Activated CD4-positive, alpha-beta T cell treated with anti-CD3 and anti-CD28 coated beads, Interleukin-2, Interleukin-6, amounts not matched to agents 100 ng/mL and 50 ng/mL, durations not matched to agents 16 hours and 8 hours (primary cell): ENCODE data around the gene CSPG4.

ENCODE experiments used
- DNase-seq: peaks from one replicate; pipeline ENCODE4 v3.0.0-alpha.2; 2020

The CSPG4 gene

GRCh38 chr15:75663931-75664421 is 48.7 kb downstream of the CSPG4 start:
- no peak for DNase-seq

DNA sequence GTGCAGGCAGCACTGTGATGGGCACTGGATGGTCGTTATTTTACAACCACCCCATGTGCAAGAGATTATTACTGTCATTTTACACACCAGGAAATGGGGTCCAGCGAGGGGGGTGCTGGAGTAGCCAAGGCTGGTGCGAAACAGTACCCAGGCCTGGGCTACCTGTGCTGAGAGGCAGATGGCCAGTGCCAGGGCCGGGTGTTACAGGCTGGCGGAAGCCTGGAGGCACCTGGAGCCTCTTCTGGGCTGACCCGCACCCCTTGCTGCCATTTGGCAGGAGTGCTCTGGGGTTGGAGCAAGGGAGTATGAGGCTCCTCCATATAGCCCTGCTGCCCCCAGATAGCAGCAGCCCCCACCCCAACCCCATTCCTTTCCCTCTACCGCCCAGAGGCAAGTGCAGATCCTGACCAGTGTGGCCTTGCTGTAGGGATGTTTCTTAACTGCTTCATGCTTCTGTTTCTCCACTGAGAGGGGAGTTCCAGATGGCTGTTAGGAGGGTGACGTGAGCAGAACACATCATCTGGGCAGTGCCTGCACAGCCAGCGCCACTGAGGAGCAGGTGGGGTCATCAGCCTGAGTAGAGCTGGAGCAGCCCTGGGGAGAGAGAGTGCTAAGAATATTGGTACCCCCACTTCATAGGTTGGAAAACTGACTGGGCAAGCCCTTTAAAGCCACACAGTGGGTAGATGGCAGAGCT is 49.7 kb downstream of the CSPG4 start:
- DNase-seq = no peak

DNA sequence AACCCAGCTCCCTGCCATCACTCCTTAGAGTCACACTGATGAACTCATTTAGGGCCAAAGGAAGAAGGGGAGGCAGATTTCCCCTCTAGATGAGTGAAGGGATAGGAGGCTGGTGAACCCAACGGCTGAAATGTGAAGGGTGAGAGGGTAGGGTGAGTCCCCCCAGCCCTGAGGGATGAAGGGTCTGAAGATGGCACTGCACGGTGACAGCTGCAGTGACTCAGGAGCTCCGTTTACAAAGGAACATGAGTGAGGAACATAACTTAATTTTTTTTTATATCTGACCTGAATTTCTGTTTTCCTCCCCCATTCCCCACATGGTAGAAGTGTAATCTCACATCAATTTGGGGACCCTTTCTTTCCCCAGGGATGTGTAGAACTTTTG is 50.9 kb downstream of the CSPG4 start:
- no peak for DNase-seq

GRCh38 chr15:75661100-75661755 is 51.4 kb downstream of the CSPG4 start:
- no peak for DNase-seq

GRCh38 chr15:75659928-75660645 is 52.6 kb downstream of the CSPG4 start:
- no peak for DNase-seq

GRCh38 chr15:75659141-75659771 is 53.4 kb downstream of the CSPG4 start:
- DNase-seq = no peak

DNA sequence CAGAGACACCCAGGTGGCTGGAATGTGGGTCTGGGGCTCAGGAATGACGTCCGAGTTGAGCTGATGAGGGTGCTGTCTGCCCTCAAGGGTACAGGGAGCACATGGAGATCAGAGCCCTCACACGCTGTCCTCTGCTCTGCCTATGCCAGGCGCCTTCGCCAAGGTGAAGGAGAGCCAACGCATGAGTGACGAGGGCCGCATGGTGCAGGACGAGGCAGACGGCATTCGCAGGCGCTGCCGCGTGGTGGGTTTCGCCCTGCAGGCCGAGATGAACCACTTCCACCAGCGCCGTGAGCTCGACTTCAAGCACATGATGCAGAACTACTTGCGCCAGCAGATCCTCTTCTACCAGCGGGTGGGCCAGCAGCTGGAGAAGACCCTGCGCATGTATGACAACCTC is 55.8 kb downstream of the CSPG4 start:
- no peak for DNase-seq

DNA sequence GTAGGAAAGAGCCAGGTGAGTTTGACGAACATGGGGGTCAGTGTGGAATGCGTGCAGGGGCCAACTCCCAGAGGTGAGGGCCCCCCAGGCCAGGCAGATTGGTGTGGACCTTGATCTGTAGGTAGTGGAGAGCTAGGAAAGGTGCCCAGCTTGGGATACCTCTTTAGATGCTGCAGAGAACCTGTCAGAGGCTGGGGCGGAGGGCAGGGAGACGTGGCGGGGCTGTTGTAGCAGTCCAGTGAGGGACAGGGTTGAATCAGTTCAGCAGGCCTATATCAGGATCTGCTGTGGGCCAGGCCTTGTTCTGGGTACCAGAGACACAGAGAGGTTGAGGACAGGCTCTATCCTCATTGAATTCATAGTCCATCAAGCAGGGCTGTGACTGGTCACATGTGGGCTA is 56.3 kb downstream of the CSPG4 start:
- no peak for DNase-seq

GRCh38 chr15:75655931-75656330 is 56.7 kb downstream of the CSPG4 start:
- no peak for DNase-seq

DNA sequence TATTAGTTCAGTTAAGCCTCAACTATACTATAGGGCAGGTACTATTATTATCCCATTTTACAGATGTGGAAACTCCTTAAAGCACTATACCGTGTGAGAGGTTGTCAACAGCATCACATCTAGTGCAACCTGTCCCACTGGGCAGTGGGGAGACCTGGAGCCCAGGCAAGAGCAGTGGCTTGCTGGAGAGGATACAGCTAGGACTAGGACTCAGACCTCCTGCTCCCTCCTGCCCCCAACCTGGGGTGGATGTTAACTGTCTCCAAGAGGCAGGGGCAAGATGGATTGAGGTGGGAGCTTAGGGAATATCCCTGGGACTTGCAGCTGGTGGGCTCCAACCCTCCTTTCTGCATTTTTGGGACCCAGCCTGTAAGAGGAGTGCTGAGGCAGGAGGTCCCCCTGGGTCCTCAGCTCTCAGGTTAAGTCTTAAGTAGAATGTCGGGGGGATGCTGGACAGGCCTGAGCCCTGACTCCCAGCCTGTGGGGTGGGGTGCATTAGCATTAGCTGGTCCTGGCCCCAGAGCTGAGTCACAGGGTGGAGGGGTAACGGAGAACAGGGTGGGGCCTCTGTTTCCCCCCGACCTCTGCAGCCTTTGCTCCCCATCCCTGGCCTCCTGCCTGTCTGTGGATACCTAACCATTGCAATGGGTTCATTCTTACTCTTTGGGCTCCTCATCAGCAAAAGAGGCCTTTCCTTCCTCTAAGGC is 58.3 kb downstream of the CSPG4 start:
- DNase-seq = no peak

GRCh38 chr15:75653347-75653913 is 59.2 kb downstream of the CSPG4 start:
- no peak for DNase-seq

- DNase-seq = no peak
These were observed 60.7 kb downstream of the CSPG4 start for GRCh38 chr15:75651810-75652543.

- no peak for DNase-seq
These were observed 61.5 kb downstream of the CSPG4 start for GRCh38 chr15:75650908-75651809.

DNA sequence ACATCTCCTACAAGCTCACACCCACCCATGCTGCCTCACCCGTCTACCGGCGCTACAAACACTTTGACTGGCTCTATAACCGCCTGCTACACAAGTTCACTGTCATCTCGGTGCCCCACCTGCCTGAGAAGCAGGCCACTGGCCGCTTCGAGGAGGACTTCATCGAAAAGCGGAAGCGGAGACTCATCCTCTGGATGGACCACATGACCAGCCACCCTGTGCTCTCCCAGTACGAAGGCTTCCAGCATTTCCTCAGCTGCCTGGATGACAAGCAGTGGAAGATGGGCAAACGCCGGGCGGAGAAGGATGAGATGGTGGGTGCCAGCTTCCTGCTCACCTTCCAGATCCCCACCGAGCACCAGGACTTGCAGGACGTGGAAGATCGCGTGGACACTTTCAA is 62.8 kb downstream of the CSPG4 start:
- no peak for DNase-seq

GRCh38 chr15:75649045-75649761 is 63.4 kb downstream of the CSPG4 start:
- no peak for DNase-seq

- DNase-seq = no peak
These were observed 64.3 kb downstream of the CSPG4 start for GRCh38 chr15:75648156-75649000.

GRCh38 chr15:75647370-75648155 is 65.1 kb downstream of the CSPG4 start, which contains the start of gene SNX33:
Gene SNX33 (plus strand): TSS chr15:75647912. CDS start chr15:75649103, 1,191 bp downstream.
- DNase-seq = peak; percentile 57

GRCh38 chr15:75646944-75647364 is 65.7 kb downstream of the CSPG4 start:
- no peak for DNase-seq
